Mesenchymal stem cell (in vitro differentiated cells and primary cell): Measurements from ENCODE around the gene LRRC74B.

Source experiments
- DNase-seq: peaks from one replicate; pipeline ENCODE4 v3.0.0-alpha.2; 2013
- H2AFZ ChIP-seq: one replicate; pipeline ENCODE4 v1.6.1; 2013; ENCODE audit warnings: low read depth, mild to moderate bottlenecking, control low read depth, inconsistent platforms, low read length, moderate library complexity
- H2AK5ac ChIP-seq: 2 replicates; pipeline ENCODE4 v1.6.1; 2013; ENCODE audit warnings: low read length, moderate library complexity, mild to moderate bottlenecking, inconsistent platforms; ENCODE audit not compliant: severe bottlenecking
- H2BK120ac ChIP-seq: one replicate; pipeline ENCODE4 v1.6.1; 2013; ENCODE audit warnings: low read depth, mild to moderate bottlenecking, inconsistent platforms, low read length, moderate library complexity
- H2BK12ac ChIP-seq, 2 experiments: one replicate each; pipeline ENCODE4 v1.6.1; 2013; ENCODE audit warnings: inconsistent platforms in 2 of 2, low read length in 2 of 2, mild to moderate bottlenecking in 2 of 2, moderate library complexity in 2 of 2, control low read depth in 1 of 2
- H2BK15ac ChIP-seq: one replicate; pipeline ENCODE4 v1.6.1; 2013; ENCODE audit warnings: mild to moderate bottlenecking, low read depth, inconsistent platforms; ENCODE audit not compliant: poor library complexity, severe bottlenecking
- H2BK5ac ChIP-seq: 2 replicates; pipeline ENCODE4 v1.6.1; 2013; ENCODE audit warnings: low read depth, mild to moderate bottlenecking, low read length, control low read depth, inconsistent platforms; ENCODE audit not compliant: poor library complexity, severe bottlenecking
- H3K14ac ChIP-seq, 2 experiments: one replicate each; pipeline ENCODE4 v1.6.1; 2013; ENCODE audit warnings: inconsistent platforms in 2 of 2, low read length in 2 of 2, control low read depth in 1 of 2, mild to moderate bottlenecking in 1 of 2, moderate library complexity in 1 of 2
- H3K18ac ChIP-seq, 2 experiments: one replicate each; pipeline ENCODE4 v1.6.1; 2013; ENCODE audit warnings: inconsistent platforms in 2 of 2, low read length in 2 of 2, control low read depth in 1 of 2, low read depth in 1 of 2, mild to moderate bottlenecking in 1 of 2
- H3K23ac ChIP-seq, 2 experiments: one replicate each; pipeline ENCODE4 v1.6.1; 2013; ENCODE audit warnings: inconsistent platforms in 2 of 2, low read length in 2 of 2, mild to moderate bottlenecking in 2 of 2, moderate library complexity in 2 of 2, control low read depth in 1 of 2
- H3K27ac ChIP-seq: 2 replicates; pipeline ENCODE4 v1.5.1; 2013; ENCODE audit warnings: mild to moderate bottlenecking, moderate library complexity, low read length, control low read depth, inconsistent platforms; ENCODE audit not compliant: poor library complexity, severe bottlenecking
- H3K27me3 ChIP-seq, 2 experiments: 2 replicates each; pipeline versions ENCODE4 v1.6.1 to v1.7.0; 2013; ENCODE audit warnings: low read length in 2 of 2, mild to moderate bottlenecking in 2 of 2, moderate library complexity in 2 of 2, control low read depth in 1 of 2, inconsistent platforms in 1 of 2; ENCODE audit not compliant: control insufficient read depth in 1 of 2, insufficient read depth in 1 of 2
- H3K36me3 ChIP-seq, 2 experiments: 2 replicates each; pipeline versions ENCODE4 v1.6.1 to v1.7.0; 2013; ENCODE audit warnings: low read length in 2 of 2, control low read depth in 1 of 2, inconsistent platforms in 1 of 2, low read depth in 1 of 2, mild to moderate bottlenecking in 1 of 2; ENCODE audit not compliant: insufficient read depth in 2 of 2, control insufficient read depth in 1 of 2
- H3K4ac ChIP-seq, 2 experiments: one replicate each; pipeline ENCODE4 v1.6.1; 2013; ENCODE audit warnings: inconsistent platforms in 2 of 2, low read length in 2 of 2, mild to moderate bottlenecking in 2 of 2, moderate library complexity in 2 of 2, control low read depth in 1 of 2, low read depth in 1 of 2
- H3K4me1 ChIP-seq: 2 replicates; pipeline ENCODE4 v1.6.1; 2013; ENCODE audit warnings: low read depth, low read length, control low read depth; ENCODE audit not compliant: control insufficient read depth, insufficient read depth
- H3K4me2 ChIP-seq: 2 replicates; pipeline ENCODE4 v1.6.1; 2013; ENCODE audit warnings: low read length, mild to moderate bottlenecking, inconsistent platforms; ENCODE audit not compliant: poor library complexity, severe bottlenecking
- H3K4me3 ChIP-seq, 2 experiments: 2 replicates each; pipeline versions ENCODE4 v1.5.1 to v1.7.0; 2013; ENCODE audit warnings: low read length in 2 of 2, mild to moderate bottlenecking in 2 of 2, control low read depth in 1 of 2, low read depth in 1 of 2; ENCODE audit not compliant: insufficient read depth in 1 of 2
- H3K79me1 ChIP-seq: replicated peaks from 2 replicates; pipeline ENCODE4 v1.6.1; 2013; ENCODE audit warnings: mild to moderate bottlenecking, control low read depth, low read length, inconsistent platforms; ENCODE audit not compliant: poor library complexity, severe bottlenecking
- H3K9ac ChIP-seq: 2 replicates; pipeline ENCODE4 v1.7.0; 2013; ENCODE audit warnings: mild to moderate bottlenecking, low read length, moderate library complexity
- H3K9me3 ChIP-seq: 2 replicates; pipeline ENCODE4 v1.7.0; 2013; ENCODE audit warnings: mild to moderate bottlenecking, low read length; ENCODE audit not compliant: control insufficient read depth
- H4K8ac ChIP-seq: one replicate; pipeline ENCODE4 v1.6.1; 2013; ENCODE audit warnings: inconsistent platforms, mild to moderate bottlenecking, low read length, moderate library complexity
- H4K91ac ChIP-seq: one replicate; pipeline ENCODE4 v1.6.1; 2013; ENCODE audit warnings: mild to moderate bottlenecking, low read length, inconsistent platforms
- WGBS: methylation state at CpG from one replicate; pipeline ENCODE4 v1.1.7; 2013; ENCODE audit warnings: mixed read lengths; 5-methylcytosine and 5-hydroxymethylcytosine counted together

Gene LRRC74B

DNA sequence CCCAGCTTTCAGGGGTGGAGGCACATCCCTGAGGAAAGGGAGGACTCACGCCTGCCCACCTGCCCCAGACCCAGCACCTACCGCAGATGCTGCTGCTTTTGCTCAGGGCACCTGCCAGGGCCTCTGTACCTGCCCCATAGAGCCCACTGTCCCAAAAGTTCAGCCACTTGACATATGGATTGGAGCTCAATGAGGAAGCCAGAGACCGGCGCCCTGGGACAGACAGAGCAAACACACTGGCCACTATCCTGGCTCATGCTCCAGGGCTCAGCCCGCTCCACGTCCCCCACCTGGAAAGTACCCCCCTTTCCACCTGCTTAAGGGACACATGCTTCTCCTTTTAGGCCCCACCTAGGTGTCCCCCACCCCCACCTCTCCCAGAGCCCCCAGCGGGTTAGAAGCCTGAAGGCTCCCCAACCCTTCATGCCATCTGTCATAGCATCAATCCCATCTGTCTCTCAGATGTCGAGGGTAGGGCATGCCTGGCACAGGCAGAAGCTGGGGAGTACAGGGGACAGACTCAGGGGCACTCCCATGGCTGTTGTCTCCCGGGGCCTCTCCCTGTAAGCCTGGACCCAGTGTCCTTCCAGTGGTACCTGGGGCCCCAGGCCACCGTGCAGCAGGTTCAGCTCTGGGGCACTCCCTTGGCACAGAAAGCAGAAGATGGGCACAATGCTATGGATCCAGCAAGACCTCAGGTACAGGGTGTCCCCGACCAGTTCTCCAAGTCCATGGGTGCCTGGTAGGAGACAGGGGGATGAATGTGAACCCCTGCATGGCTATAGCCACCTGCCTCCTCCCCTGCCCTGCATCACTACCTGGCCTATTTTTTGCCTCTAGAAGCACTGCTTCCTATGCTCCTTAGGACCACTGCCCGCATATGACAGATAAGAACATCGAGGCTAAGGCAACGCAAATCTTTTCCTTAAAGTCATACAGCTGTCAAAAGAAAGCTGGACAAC, 33.0 kb upstream of the LRRC74B start:
- H3K14ac ChIP-seq = no peak overlapping the region

DNA sequence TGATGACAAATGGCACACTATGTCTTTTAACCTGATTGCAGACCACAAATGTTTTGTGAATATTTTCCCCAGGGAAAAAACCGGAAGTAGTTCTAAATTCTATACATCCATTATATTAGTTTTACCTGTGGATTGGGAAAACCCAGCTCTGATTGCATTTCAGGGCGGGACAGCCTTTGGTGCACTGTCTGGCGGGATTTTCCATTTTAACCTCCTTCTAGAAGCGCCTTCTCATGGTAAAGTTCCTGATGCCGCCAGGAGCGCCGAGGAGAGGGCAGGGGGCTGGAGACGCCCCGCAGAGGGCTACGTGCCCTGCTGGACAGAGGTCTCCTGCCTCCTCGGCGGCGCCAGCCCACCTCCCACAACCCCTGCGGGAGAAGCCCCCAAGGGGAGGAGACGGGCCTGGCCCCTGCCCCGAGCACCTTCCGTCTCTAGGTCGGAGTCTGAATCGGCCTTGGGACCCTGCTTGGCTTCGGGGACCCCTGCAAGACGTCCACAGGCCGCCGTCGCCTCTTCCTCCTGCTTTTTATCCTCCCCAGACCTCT, 32.0 kb upstream of the LRRC74B start:
- Histone ChIP-seq H3K18ac (peak overlapping the region; percentile 87 to 88), H4K8ac (peak overlapping the region; percentile 69), H4K91ac (peak overlapping the region; percentile 65), H3K27me3 (peaks cover 0 to 6% of the 10 kb centered on the region in 2 experiments), H3K4me3 (peak overlapping the region; percentile 55 to 85), H3K27ac (no peak overlapping the region), H3K9ac (peak overlapping the region; percentile 88), H2BK120ac (peak overlapping the region; percentile 69), H2AK5ac (no peak overlapping the region), H2BK12ac (peak overlapping the region in 1 of 2 experiments; percentile 65), H3K36me3 (peaks cover 3 to 6% of the 10 kb centered on the region in 2 experiments), H2BK15ac (peak overlapping the region; percentile 90), H3K14ac (peak overlapping the region in 1 of 2 experiments; percentile 69), H3K4me2 (peak overlapping the region; percentile 57), H3K23ac (peak overlapping the region in 1 of 2 experiments; percentile 77), H2BK5ac (no peak overlapping the region), H3K4me1 (peaks cover 27% of the 10 kb centered on the region), H3K4ac (peak overlapping the region in 1 of 2 experiments; percentile 74), H3K79me1 (peaks cover 2% of the 10 kb centered on the region), H2AFZ (peak overlapping the region; percentile 85), H3K9me3 (no peaks in the 10 kb centered on the region)
- no peak for DNase-seq
- 8% methylated on average over 23 of the region's 24 CpGs for whole genome bisulfite sequencing

More for the DNA sequence above, 33.0 kb upstream of the LRRC74B start:
- H4K8ac ChIP-seq = no peak overlapping the region
- H3K4me3 ChIP-seq = no peak overlapping the region
- H3K27me3 ChIP-seq = no peaks in the 10 kb centered on the region
- no peak for DNase-seq
- peaks cover 2% of the 10 kb centered on the region for H3K79me1 ChIP-seq
- H2BK5ac ChIP-seq = no peak overlapping the region
- H3K4me2 ChIP-seq = no peak overlapping the region
- peak overlapping the region; percentile 53 for H4K91ac ChIP-seq
- H3K9ac ChIP-seq = no peak overlapping the region
- H3K23ac ChIP-seq = peak overlapping the region in 1 of 2 experiments; percentile 25
- no peak overlapping the region for H2BK15ac ChIP-seq
- peak overlapping the region in 1 of 2 experiments; percentile 66 for H2BK12ac ChIP-seq
- H3K4me1 ChIP-seq = peaks cover 27% of the 10 kb centered on the region
- peaks cover 6 to 8% of the 10 kb centered on the region in 2 experiments for H3K36me3 ChIP-seq
- no peak overlapping the region for H3K4ac ChIP-seq
- H3K27ac ChIP-seq = no peak overlapping the region
- H2BK120ac ChIP-seq = no peak overlapping the region
- H2AFZ ChIP-seq = no peak overlapping the region
- no peaks in the 10 kb centered on the region for H3K9me3 ChIP-seq
- no peak overlapping the region for H2AK5ac ChIP-seq
- no peak overlapping the region for H3K18ac ChIP-seq
- WGBS = 92% methylated on average over 14 of the region's 14 CpGs

DNA sequence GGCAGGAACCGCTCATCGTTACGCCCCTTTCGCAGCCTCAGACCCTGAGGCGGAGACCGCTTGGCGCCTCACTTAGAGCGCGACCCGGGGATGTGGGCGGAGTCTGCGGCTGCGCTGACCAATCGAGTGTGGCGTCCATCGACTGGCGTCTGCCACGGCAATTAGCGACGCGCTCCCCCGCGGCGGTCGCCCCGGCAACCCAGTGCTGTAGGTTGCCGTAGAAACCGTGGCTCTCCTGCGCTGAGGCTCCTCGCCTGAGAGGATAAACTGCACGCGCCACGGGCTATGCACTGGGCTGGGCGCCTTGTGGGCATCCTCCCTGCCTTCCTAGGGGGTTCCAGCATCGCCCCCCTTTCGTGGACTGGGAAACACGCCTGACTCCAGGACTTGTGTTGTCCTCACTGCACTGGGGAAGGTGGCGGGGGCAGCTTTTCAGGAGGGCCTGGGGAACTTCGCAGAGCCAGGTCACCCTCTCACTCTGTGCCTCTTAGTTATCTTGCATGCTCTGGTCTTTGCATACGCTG, 31.5 kb upstream of the LRRC74B start:
- no peak overlapping the region for H2BK15ac ChIP-seq
- peak overlapping the region in 1 of 2 experiments; percentile 7 for H2BK12ac ChIP-seq
- H2AK5ac ChIP-seq = no peak overlapping the region
- H3K36me3 ChIP-seq = peaks cover 0 to 3% of the 10 kb centered on the region in 2 experiments
- peak overlapping the region; percentile 40 for H4K91ac ChIP-seq
- H3K4me1 ChIP-seq = peaks cover 27% of the 10 kb centered on the region
- no peak overlapping the region for H3K4ac ChIP-seq
- H2BK120ac ChIP-seq = no peak overlapping the region
- no peak overlapping the region for H3K23ac ChIP-seq
- peak overlapping the region; percentile 57 for H3K4me2 ChIP-seq
- H3K14ac ChIP-seq = no peak overlapping the region
- no peaks in the 10 kb centered on the region for H3K9me3 ChIP-seq
- peak overlapping the region; percentile 88 for H3K9ac ChIP-seq
- H3K4me3 ChIP-seq = peak overlapping the region; percentile 55 to 85
- peak overlapping the region; percentile 46 for H4K8ac ChIP-seq
- no peak overlapping the region for H2BK5ac ChIP-seq
- peaks cover 2% of the 10 kb centered on the region for H3K79me1 ChIP-seq
- H3K27ac ChIP-seq = peak overlapping the region; percentile 70
- peak overlapping the region; percentile 59 to 94 for H3K18ac ChIP-seq
- peak; percentile 98 for DNase-seq
- 2% methylated on average over 40 of the region's 40 CpGs for WGBS
- peaks cover 0 to 11% of the 10 kb centered on the region in 2 experiments for H3K27me3 ChIP-seq
- H2AFZ ChIP-seq = peak overlapping the region; percentile 85
